Measurements from ENCODE around the gene BGLAP. TPM values are rescaled to one million over a fixed set of nuclear protein-coding genes. Genes with fewer than 3 reads are reported as not detected.

Gene BGLAP
- total RNA-seq, 1 experiment from 2014 or later, result 2.4 TPM

DNA sequence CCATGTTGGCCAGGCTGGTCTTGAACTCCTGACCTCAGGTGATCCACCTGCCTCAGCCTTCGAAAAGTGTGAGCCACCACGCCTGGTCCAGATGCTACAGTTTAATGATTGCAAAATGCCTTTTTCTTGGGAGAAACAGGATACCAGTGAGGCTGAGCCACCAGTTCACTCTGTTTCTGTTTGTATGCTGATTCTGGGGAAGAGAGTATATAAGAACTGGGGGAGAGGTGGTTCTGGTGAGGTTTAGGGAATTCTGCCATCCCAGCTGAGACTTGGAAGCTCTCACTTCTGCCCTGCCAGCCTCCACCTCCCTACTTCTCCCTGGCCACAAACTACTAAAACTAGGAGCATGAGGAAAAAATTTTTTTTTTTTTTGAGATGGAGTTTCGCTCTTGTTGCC, 37.3 kb upstream of the BGLAP start:
- Histone ChIP-seq H2BK12ac (ENCODE audit: insufficient read length, low read depth, low read length) (no peak overlapping the region), H3T11ph (ENCODE audit: low read length) (no peak overlapping the region), H3K79me2 (ENCODE audit: insufficient read depth, low read length) (no peaks in the 10 kb centered on the region; the same call in 1 of the 2 replicates), H2AK5ac (ENCODE audit: insufficient read length, low read length) (no peak overlapping the region), H2BK5ac (ENCODE audit: insufficient read length, low read length) (no peak overlapping the region), H4K5ac (ENCODE audit: insufficient read length, low read depth, low read length) (no peak overlapping the region), H2BK20ac (ENCODE audit: low read depth, low read length, poor library complexity, severe bottlenecking) (no peak overlapping the region), H3K56ac (ENCODE audit: insufficient read length, low read depth, low read length) (no peak overlapping the region), H3K4me2 (ENCODE audit: insufficient read depth, insufficient read length, low read length) (no peak overlapping the region), H3K27me3 (ENCODE audit: insufficient read depth, low read length) (no peaks in the 10 kb centered on the region), H4K8ac (replicated peaks; ENCODE audit: insufficient read length, low read depth, low read length) (no peak overlapping the region), H2BK120ac (ENCODE audit: low read depth, low read length, poor library complexity, severe bottlenecking) (no peak overlapping the region), H3K4ac (ENCODE audit: low read depth, low read length) (no peak overlapping the region), H3K27ac (ENCODE audit: insufficient read length, low read depth, low read length) (no peak overlapping the region), H2AFZ (ENCODE audit: low read length) (no peak overlapping the region), H4K91ac (ENCODE audit: insufficient read length, low read depth, low read length) (no peak overlapping the region), H3K79me1 (ENCODE audit: insufficient read depth, low read depth, low read length, poor library complexity, severe bottlenecking) (peaks cover 6% of the 10 kb centered on the region), H4K20me1 (ENCODE audit: control insufficient read depth, insufficient read depth, insufficient read length) (no peaks in the 10 kb centered on the region), H3K14ac (ENCODE audit: insufficient read depth, low read length) (no peak overlapping the region), H2BK15ac (ENCODE audit: low read depth, low read length) (no peak overlapping the region), H3K4me1 (ENCODE audit: insufficient read depth, low read length) (no peaks in the 10 kb centered on the region; the same call in 1 of the 2 replicates), H3K18ac (ENCODE audit: insufficient read length, low read depth, low read length) (no peak overlapping the region), H3K23me2 (ENCODE audit: insufficient read length, low read depth, low read length, poor library complexity, severe bottlenecking) (no peaks in the 10 kb centered on the region), H3K23ac (ENCODE audit: insufficient read length, low read depth, low read length) (no peak overlapping the region), H3K9ac (ENCODE audit: extremely low read depth, insufficient read length, low read length) (peak overlapping the region; percentile 34), H3K9me3 (ENCODE audit: control insufficient read depth, low read depth, low read length) (no peaks in the 10 kb centered on the region)
- Mint-ChIP-seq H3K27me3 (ENCODE audit: low read depth) (no peaks in the 10 kb centered on the region), H3K36me3 (ENCODE audit: insufficient read depth in 1 of 3, low read depth in 3 of 3) (peaks cover 7 to 52% (median 19%) of the 10 kb centered on the region in 3 experiments; a peak in 6 of 7 replicates), H3K4me1 (peaks cover 18 to 19% of the 10 kb centered on the region in 2 experiments), H3K27ac (peak overlapping the region in 1 of 3 experiments; percentile 45; a peak in 1 of 7 replicates), H3K9me3 (no peaks in the 10 kb centered on the region), H3K4me3 (no peak overlapping the region)
- TF ChIP-seq, protein P1, sequence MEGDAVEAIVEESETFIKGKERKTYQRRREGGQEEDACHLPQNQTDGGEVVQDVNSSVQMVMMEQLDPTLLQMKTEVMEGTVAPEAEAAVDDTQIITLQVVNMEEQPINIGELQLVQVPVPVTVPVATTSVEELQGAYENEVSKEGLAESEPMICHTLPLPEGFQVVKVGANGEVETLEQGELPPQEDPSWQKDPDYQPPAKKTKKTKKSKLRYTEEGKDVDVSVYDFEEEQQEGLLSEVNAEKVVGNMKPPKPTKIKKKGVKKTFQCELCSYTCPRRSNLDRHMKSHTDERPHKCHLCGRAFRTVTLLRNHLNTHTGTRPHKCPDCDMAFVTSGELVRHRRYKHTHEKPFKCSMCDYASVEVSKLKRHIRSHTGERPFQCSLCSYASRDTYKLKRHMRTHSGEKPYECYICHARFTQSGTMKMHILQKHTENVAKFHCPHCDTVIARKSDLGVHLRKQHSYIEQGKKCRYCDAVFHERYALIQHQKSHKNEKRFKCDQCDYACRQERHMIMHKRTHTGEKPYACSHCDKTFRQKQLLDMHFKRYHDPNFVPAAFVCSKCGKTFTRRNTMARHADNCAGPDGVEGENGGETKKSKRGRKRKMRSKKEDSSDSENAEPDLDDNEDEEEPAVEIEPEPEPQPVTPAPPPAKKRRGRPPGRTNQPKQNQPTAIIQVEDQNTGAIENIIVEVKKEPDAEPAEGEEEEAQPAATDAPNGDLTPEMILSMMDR (conservative IDR thresholded peaks at IDR 0.05), result no peak
- WGBS (ENCODE audit: extremely low coverage, insufficient read length, low lambda C conversion rate), result no CpG with 5 or more reads among the region's 3 CpGs
- DNase-seq, result no peak

All from H9 (cell line).